Activated CD4-positive, CD25-positive, alpha-beta regulatory T cell (primary cell): ENCODE measurements around the gene CCL27.

Experiments used
- DNase-seq, 4 experiments: peaks; one replicate each; lab custom pipeline; 2025; lab: John Stamatoyannopoulos, UW

The CCL27 gene

GRCh38 chr9:34627716-34628655 lies 34.5 kb downstream of the CCL27 start:
- DNase-seq = no peak

GRCh38 chr9:34625186-34625486 lies 37.3 kb downstream of the CCL27 start:
- DNase-seq = no peak

- no peak for DNase-seq
Measured at GRCh38 chr9:34624475-34625185, 37.8 kb downstream of the CCL27 start.

- DNase-seq = peak in 1 of 4 experiments; percentile 21
Measured at GRCh38 chr9:34623374-34624235, 38.9 kb downstream of the CCL27 start.

- DNase-seq = peak; percentile 66 to 85 (median 80)
Measured at GRCh38 chr9:34620061-34620994, 42.1 kb downstream of the CCL27 start, which contains the start of gene DCTN3. TSS of gene DCTN3 (minus strand) at chr9:34620495. CDS start at chr9:34620464, 31 bp downstream.

GRCh38 chr9:34615132-34615531 lies 47.3 kb downstream of the CCL27 start:
- no peak for DNase-seq

- DNase-seq = peak; percentile 33 to 46 (median 36)
Measured at GRCh38 chr9:34612788-34613390, 49.6 kb downstream of the CCL27 start.
